Measurements from ENCODE around the gene MIPEP.
"Not testable (repeated sequence)": the region's sequence is repeated elsewhere in the genome, so short reads cannot be mapped to it uniquely, and the experiment has no call there.

The MIPEP gene

DNA sequence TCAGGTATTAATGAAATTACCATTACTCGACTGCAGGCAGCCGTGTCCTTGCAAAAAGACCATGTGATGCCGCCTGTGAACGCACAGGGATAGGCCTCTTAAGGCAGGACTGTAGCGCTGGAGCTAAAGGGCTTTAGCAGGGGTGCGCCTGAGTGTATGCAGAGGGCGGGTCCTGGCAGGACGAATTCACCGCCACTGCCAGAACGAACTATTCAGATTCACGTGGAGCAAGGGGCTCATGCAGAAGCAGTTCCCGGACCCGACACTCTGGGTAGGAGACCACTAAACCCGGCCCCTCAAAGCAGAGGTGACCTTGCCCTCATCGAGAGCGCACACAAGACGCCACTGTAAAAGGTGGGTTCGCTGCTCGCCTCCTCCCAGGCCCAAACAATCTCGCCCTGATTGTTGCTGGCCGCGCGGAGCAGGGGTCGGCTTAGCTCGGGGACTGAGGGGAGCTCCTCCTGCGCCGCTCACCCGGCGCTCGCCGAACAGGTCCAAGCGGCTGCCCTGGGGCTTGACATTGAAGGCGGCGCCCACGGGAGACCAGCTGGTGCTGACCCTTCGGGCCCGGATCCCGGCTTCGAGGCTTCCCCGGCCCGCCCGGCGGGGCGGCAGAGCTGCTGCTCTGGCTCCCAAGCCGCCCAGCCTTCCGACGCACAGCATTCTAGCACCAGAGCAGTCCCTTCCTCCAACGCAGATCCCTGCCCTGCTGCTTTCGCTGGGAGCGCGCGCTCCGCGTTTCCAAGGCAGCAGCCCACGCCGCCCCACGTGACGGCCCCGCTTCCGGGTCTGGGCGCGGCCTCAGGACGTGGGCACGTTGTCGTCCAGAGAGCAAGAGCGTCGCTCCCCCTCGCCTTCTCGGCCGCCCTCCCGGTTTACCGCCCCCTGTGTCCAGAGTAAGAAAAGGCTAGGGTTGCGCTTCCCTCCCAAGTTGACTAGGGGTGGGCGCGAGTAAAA is at the start of gene MIPEP:
TSS of gene MIPEP (minus strand) at position 743 of the 957 bp plus-strand sequence. CDS start at position 663, 80 bp downstream.
- DNase-seq, result peak; percentile 94

DNA sequence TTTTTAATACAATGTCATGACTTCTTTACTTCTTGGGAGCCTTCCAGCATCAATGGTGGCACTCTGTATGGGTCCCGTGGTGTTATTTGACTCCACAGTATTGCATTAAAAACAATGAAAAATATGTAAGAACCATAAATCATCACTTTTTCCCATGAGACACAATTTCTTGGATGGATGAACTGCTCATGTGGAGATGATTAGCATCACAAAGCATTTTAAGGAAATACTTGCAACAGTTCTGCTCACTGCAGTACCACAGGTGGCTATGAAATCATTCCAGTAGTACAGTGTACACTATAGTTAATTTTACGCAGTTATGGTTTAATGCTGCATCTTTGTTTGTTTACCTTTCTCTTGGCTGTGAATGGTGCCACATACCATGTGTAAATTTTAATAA is 45.3 kb upstream of the MIPEP start:
- no peak for DNase-seq

DNA sequence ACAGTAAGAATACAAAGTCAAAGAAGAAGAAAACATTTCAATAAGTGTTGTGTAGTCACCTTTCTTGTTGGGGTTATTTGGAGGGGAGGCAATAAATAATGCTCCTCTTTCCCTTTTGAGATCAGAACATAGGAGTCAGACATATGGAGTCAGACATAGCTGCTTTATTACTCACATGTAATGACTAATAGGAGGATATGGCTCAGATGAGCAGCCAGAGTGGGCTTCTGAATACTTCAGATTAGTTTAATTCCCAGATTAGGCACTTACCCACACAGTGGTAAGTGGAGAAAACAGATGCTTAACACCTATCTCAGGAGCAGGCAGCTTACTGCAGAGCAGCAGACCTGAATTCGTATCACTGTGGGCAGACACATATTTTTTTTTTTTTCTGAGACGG is 39.8 kb upstream of the MIPEP start:
- DNase-seq, result no peak

DNA sequence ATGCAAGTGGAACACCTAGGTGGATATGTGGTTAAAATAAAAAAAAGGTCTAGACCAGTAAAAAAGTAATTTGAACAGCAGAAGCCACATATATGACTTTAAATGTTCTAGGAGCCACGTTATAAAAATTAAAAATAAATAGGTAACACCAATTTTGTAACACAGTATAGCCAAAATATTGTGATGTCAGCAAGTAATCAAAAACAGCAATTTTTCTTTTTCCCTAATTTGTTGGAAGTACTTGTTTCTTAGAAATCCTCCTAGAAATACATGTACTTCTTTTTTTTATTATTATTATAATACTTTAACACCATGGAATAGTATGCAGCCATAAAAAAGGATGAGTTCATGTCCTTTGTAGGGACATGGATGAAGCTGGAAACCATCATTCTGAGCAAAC is 33.8 kb upstream of the MIPEP start:
- DNase-seq, result no peak

DNA sequence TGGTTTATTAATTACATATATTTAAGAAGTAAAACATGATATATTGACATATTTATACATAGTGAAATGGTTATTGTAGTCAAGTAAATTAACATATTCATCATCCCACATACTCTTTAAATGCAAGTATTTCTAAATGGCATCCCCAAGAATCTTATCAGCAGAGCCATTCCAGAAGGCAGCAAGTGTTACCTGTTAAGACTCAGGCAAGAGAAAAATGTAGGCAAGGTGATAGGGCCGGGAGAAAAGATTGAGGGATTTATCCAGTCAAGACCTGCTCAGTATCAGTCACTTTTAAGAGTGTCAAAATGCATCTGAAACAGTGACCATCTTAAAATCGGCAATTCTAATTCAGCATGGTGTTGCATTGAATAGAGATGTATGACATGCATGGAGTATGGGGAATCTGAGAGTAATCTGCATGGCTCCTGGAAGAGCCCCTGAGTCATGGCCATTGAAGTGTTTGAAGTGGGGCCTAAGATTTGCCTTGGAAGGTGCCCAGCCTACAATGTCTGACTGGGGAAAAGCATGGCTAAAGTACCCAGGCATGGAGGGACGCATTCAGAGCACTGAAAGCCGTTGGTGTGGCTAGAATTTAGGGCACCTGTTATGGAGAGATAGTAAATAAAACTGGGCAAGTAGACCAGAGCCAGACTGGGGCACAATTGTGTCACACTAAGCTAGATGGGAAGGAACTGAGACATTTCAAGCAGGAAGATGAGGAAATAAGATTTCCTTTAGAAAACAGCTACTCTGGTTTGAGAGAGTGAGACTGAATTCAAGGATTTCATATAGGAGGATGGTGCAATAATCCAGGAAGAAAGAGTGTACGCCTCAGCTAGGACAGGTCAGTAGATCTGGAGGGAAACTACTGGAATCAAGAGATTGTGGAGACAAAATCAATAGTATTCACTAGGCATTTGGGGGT is 33.1 kb upstream of the MIPEP start:
- DNase-seq, result no peak

DNA sequence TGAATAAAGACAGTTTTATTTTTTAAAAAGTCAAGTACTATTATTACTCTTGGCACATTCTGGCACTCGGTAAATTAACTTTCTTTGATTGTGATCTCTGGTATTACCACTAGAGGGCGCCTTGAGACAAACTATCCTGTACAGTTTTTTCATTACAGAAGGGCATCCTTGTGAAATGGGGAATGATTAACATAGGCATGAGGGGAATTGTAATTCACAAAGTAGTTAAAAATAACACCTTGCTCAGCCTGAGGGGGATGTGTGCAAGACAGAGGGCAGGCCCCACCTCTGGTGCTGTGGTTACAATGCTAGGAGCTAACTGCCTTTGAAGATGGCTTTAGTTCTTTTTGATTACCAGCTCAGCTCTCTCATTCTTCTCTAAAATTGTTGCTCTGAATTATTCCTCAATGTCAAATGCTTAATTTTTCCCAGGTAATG is 32.3 kb upstream of the MIPEP start:
- peak; percentile 61 for DNase-seq

DNA sequence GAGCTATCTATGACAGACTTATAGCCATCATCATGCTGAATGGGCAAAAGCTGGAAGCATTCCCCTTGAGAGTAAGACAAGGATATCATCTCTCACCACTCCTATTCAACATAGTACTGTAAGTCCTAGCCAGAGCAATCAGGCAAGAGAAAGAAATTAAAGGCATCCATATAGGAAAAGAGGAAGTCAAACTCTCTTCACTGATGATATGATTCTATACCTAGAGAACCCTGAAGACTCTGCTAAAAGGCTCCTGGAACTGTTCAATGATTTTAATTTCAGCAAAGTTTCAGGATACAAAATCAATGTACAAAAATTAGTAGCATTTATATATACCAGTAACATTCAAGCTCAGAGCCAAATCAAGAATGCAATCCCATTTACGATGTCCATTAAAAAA is 29.8 kb upstream of the MIPEP start:
- DNase-seq, result no peak

DNA sequence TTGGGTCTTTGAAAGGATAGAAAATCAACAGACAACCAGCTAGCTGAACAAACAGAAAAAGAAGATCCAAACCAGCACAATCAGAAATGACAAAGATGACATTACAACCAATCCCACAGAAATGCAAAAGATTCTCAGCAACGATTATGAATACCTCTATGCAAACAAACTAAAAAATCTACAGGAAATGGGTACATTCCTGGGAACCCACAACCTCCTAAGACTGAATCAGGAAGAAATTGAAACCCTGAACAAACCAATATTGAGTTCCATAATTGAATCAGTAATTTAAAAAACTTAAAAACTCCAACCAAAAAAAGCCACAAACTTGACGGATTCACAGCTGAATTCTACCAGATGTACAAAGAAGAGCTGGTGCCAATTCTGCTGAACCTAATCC is 29.0 kb upstream of the MIPEP start:
- no peak for DNase-seq

DNA sequence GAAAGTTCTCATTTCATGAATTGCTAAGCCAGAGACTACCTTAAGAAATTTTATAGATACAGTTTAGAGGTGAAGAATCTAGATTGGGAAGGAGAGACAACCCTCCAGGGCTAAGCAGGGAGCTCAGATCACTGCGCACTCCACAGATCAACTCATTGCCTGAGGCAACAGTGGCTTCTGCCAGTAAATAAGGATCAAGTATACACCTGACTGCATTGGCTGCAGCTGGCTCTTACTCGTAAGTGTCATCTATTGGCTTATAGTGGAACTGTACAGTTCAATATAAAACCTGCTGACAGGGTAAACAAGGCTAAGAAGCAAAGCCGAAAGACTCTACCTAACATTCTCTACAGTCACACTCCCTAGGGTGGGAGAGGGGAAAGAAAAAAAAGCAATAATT is 26.1 kb upstream of the MIPEP start:
- peak; percentile 47 for DNase-seq

DNA sequence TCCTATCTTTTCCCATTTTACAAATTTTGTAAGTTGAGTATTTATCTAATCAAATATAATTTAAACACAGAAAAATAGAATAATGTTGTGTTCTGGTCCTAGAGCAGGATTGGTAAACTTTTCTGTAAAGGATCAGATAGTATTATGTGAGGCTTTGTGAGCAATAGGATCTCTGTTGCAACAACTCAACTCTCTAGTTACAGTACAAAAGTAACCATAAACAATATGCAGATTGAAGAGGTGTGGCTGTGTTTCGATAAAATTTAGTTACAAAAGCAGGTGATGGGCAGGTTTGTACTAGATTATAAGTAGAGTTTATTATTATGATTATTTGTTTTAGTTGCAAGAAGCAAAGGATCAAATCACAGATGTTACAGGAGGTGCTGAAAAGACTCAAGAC is 23.3 kb upstream of the MIPEP start:
- no peak for DNase-seq

DNA sequence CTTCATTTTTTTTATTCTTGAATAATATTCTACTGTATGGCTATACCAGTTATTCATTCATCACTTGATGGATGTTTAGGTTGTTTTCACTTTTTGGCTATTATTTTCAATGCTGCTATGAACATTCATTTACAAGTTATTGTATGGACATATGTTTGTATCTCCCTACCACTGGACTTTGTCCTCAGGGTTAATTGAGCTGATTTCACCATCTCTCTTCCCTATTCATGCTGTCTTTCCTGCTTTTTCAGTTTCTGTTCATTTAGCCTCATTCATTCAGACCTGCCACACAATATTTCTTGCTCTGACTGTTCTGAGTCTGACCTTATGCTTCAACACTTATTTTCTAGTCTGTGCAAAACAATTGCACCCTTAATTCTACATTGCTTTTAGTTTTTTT is 20.4 kb upstream of the MIPEP start:
- DNase-seq, result no peak

DNA sequence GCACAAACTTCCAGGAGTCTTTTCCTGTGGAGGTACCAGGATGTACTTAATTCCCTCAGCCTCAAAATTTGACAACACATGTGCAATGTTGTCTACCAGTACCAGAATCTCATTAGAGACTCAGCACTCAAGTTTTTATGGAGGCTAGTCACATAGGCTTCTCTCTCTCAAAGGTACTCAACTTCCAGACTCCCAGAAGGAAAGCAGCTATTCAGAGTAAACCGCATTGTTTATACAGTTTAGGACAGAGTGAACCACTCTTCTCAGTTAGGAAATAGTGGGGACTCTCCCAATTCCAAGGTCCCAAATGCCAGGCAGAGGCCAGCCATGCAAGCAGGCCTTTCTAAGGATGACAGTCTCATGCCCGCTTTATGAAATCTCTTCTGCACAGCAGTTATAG is 16.6 kb upstream of the MIPEP start:
- no peak for DNase-seq

DNA sequence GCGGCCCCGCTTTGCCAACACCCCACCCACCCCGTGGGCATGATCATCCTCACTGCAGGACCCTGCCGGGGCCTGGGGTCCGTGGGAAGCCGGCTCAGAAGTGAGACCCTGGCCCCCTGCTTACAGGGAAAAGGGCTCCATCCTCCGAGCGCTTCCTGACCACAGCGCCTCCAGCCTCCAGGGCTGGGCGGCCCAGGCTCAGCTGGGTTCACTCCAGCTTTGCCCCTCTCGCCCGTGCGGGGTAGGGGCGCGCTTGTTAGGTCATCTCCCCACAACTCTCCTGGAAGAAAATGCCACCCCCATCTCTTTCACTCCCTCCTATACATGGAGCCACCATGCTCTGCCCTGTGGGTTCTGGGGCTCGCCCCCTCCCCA is 14.7 kb upstream of the MIPEP start:
- DNase-seq, result no peak

DNA sequence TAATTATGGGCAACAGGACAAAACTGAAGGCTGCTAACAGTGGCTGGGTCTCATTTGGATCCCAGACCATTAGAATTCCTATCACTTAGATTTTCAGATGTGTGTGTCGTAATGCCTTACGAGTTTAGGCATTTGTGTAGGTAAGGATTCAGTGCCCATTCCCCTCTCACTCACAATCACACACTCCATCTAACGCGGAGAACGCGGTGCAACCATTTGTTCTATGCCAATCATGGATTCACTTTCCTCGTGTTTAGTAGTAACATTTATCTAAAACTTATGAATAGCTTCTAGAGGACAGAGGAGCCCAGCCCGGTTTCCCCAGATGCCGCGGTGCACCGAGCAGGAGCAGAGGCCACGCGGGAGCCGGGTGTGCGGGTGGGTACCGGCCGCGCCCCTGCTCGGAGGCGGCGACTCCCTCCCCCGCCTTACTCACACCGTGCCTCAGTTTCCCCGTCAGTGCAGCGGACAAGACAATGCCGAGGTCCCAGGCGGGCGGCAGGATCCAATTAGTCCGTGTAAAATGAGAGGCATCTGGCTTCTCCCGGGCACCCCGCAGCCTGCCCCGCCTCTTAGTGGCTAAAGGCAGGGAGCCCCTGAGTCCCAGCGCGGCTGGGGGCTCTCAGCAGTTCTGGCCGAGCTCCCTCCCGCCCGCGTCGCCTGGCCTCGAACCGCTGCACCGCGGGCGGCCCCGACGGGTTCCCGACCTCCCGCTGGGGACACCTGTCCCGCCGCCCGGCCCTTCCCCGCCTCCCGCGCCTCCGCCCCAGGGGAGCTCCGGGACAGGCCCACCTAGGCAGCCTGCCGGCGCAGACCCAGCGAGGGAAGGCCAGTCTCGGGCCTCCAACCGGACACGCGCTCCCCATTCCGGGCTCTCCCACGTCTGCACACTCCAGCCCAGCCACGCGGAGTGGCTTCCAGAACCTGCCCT is 14.0 kb upstream of the MIPEP start:
- DNase-seq, result no peak

DNA sequence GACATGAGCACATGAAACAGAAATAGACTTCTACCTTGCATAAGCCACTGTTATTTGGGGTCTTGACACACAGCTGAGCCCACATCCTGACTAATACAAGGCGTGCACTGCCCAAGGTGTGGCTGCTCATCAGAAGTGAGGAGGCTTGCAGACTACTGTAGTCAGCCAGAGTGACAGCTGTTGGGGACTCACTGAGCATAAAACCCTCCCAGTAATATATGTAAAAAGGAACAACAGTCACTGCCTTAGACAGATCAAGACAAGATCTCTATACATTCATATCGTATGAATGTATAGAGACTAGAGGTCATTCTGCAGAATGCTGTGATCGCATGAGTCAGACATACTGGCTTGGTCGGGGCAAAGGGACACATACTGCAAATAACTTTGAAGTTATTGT is 12.2 kb upstream of the MIPEP start:
- no peak for DNase-seq

DNA sequence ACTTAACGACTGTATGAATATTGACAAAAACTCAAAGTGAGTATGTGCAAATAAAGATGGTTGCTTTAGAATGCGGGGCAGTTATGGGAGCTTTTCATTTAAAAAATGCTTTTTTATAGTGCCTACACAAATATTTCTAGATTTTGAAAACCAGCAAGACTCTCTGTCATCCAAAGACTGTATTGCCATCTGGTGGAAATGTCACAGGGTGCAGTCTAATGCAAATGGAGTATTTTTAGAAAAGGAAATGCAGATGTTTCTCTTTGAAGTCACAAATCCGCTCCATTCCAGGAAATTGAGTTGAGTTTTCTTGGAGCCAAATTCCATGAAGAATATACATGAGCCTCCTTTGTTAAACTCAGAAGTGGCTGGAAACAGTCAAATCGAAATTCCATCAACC is 10.4 kb upstream of the MIPEP start:
- no peak for DNase-seq

DNA sequence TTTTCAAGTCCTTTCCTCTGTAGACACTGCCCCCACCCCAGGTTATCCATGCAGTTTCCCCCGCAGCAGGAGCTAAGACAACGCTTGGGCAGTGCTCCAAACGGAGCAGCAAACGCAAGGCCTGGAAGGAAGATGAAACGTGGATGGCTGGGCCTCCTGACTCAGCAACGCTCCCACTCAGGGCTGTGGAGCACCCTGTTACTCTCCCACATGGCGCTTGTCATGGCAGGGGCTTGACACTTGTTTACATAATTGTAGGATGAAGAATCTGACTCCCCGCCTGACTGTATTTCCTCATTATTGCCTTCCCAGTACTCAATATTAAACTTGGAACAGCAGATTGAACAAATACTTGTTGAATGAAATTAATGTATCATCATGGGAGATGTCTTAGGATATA is 8.9 kb upstream of the MIPEP start:
- DNase-seq, result no peak

DNA sequence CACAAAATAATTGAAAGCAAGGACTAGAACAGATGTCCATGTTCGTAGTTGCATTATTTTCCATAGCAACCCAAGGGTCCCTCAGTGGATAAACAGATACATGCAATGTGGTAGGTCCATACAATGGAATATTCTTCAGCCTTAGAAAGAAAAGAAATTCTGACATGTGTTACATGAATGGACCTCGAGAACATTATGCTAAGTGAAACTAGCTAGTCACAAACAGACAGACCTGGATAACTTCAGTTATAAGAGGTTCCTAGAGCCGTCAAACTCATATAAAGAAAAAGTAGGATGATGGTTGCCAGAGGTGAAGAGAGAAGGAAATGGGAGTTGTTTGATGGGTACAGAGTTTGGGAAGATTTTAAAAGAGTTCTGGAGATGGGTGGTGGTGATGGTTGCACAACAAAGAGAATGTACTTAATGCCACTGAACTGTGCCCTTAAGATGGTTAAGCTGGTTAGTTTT is 8.3 kb upstream of the MIPEP start, which contains the start of gene C1QTNF9B:
TSS of gene C1QTNF9B (minus strand) at position 51 of the 468 bp plus-strand sequence.
- DNase-seq, result not testable (repeated sequence)

DNA sequence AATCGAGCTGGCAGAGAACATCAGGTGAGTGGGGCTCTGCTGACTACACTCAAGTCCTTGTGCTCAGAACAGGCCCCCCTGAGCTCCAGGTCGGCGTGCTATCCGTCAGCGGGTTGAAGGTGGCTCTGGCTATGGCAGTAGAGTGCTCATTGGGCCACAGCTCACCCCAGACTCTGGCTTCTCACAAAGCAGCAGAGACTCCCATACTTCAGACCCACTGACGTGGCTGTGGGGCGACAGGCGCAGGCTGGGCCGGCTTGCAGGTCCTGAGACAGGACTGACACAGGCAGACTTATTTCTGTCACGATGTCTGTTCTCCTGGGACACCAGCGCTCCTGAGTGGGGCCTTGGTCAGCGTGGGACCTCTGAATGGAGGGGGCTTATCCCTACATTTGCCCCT is 5.5 kb upstream of the MIPEP start:
- DNase-seq, result not testable (repeated sequence)

DNA sequence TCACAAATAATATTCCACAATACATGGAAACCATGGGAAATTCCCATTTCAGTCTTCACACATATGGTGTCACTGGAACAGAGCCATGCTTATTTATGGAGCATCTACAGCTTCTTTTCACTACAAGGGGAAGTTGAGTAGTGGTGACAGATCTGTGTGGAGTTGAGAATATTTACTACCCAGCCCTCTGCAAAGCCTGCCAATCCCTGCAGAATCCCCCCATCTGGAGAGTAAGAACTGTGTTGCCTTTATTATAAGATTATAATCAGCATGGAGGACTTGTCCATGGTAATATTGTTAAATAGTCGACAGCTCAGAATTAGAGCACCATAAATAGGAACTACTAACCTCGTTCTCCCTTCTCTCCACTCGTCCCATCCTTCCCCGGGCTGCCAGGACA is 4.6 kb upstream of the MIPEP start:
- DNase-seq, result not testable (repeated sequence)

DNA sequence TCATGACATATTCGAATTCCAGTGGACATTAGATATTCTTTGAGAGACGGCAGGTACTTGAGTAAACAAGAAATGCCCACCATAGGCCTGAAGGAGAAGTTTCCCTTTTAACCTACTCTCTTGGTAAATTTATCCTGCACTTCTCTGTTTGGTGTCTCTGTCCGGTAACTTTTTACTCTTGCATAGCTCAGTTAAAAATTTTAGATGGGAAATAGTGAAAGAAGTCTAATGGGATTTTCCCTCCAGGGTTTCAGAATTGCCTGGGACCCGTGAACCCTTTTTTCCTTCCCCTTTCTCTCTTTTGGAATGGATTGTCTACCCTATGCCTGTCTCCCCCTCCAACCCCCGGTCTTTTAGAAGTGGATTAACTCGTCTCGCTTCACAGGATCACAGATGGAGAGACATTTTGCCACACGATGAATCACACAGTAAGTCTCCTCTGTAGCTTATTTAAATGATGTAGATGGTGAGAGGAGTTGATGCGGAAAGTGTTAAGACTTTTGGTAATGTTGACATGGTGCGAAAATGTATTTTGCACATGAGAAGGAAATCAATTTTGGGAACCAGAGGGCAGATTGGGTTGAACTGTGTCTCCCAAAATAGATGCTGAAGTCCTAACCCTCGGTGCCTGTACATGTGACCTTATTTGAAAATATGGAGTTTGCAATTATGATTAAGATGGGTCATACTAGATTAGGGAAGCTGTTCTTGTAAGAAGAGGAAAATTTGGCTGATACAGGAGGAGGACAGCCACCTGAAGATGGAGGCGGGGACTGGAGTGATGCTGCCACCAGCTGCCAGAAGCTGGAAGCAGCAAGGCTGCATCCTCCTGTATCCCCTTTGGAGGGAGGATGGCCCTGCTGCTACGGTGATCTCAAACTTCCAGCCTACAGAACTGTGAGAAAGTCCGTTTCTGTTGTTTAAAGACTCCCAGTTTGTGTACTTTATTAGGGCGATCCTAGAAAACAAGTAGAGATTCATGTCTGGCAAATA is 711 bp upstream of the MIPEP start:
- DNase-seq, result peak; percentile 40

Data from NCI-H1092 treated with DMSO at 0.1 percent for 48 hours (cell line).